Tibial nerve (tissue), 4 donors: ENCODE data around the gene HES5.

Experiments
- EP300 ChIP-seq, 2 donors: sonication (generic); formaldehyde crosslinking; IDR thresholded peaks; one replicate each; pipeline ENCODE4 v1.6.1; 2017; ENCODE audit warnings: antibody characterized with exemption in 2 of 2, mild to moderate bottlenecking in 1 of 2
- TF ChIP-seq, protein P1 (sequence below), 5 experiments: fragments of 200-600 bp in 3 of 5; fragments of 450-650 bp in 2 of 5; sonication (generic) in 3 of 5; IDR thresholded peaks; one replicate each; pipeline ENCODE4 v1.5.1; 2016 to 2019; ENCODE audit warnings: antibody characterized with exemption in 5 of 5, mild to moderate bottlenecking in 3 of 5, moderate library complexity in 2 of 5

DNA sequence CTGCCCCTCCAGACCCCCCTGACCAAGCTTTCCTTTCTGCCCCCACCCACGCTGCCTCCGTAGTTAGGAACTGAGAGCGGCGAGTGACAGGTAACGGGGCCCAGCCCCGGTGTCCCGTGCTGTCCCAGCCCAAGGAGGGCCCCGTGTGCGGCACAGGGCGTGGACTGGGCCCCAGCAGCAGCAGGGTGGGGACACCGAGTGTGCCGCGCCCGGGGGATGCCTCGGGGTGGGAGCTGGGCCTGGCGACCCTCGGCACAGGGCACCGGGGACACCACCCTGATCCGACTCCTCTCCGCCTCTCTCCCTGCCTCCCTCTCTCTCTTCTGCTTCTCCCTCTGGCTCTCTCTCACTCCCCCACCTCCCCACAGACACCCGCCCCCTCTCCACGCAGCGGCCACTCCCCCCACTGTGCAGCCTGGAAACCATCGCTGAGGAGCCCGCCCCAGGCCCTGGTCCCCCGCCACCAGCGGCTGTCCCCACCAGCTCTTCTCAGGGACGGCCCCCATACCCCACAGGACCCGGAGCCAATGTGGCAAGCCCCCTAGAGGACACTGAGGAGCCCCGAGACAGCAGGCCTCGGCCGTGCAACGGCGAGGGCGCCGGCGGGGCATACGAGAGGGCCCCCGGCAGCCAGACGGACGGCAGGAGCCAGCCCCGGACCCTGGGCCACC lies 26.4 kb downstream of the HES5 start:
- TF ChIP-seq EP300 (IDR thresholded peaks at IDR 0.05): no peak
- TF ChIP-seq, protein P1, sequence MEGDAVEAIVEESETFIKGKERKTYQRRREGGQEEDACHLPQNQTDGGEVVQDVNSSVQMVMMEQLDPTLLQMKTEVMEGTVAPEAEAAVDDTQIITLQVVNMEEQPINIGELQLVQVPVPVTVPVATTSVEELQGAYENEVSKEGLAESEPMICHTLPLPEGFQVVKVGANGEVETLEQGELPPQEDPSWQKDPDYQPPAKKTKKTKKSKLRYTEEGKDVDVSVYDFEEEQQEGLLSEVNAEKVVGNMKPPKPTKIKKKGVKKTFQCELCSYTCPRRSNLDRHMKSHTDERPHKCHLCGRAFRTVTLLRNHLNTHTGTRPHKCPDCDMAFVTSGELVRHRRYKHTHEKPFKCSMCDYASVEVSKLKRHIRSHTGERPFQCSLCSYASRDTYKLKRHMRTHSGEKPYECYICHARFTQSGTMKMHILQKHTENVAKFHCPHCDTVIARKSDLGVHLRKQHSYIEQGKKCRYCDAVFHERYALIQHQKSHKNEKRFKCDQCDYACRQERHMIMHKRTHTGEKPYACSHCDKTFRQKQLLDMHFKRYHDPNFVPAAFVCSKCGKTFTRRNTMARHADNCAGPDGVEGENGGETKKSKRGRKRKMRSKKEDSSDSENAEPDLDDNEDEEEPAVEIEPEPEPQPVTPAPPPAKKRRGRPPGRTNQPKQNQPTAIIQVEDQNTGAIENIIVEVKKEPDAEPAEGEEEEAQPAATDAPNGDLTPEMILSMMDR (IDR thresholded peaks at IDR 0.05): no peak
